Ascending aorta (tissue), 2 donors: Measurements from ENCODE around the gene PSMB2. TPM values are rescaled to one million over a fixed set of nuclear protein-coding genes. Genes with fewer than 3 reads are reported as not detected.

Source experiments
- DNase-seq, 2 donors: peaks; one replicate each; pipeline ENCODE4 v3.0.0-alpha.2; 2019; ENCODE audit warnings: low spot score in 2 of 2
- H3K27ac ChIP-seq, 2 donors: fragments of 200-600 bp; sonication (generic); one replicate each; pipeline ENCODE4 v1.5.1; 2016 to 2017; ENCODE audit warnings: mild to moderate bottlenecking in 1 of 2
- H3K27me3 ChIP-seq: fragments of 200-600 bp; sonication (generic); one replicate; pipeline ENCODE4 v1.5.1; 2017
- H3K36me3 ChIP-seq, 2 donors: fragments of 200-600 bp; sonication (generic); one replicate each; pipeline ENCODE4 v1.5.1; 2016
- H3K4me1 ChIP-seq, 2 donors: fragments of 200-600 bp; sonication (generic); one replicate each; pipeline ENCODE4 v1.5.1; 2016 to 2017; ENCODE audit warnings: mild to moderate bottlenecking in 1 of 2
- H3K4me3 ChIP-seq, 2 donors: fragments of 200-600 bp; sonication (generic); one replicate each; pipeline ENCODE4 v1.5.1; 2016 to 2017; ENCODE audit warnings: mild to moderate bottlenecking in 1 of 2
- H3K9me3 ChIP-seq, 2 donors: fragments of 200-600 bp; sonication (generic); one replicate each; pipeline ENCODE4 v1.5.1; 2016
- intact Hi-C: fragments of 100-400 bp; cut with DNase I; formaldehyde crosslinking; loops from one replicate; pipeline ENCODE4 v1.15.1; 2023
- total RNA-seq: library from RNA; depleted of rRNA; stranded (reverse); fragments of >200 nt; gene quantifications from one replicate; pipeline ENCODE4 v1.1.0, GENCODE V29; 2016
- TF ChIP-seq, protein P1 (sequence below), 3 experiments: fragments of 200-600 bp in 2 of 3; fragments of 450-650 bp in 1 of 3; sonication (generic) in 2 of 3; IDR thresholded peaks; one replicate each; pipeline ENCODE4 v1.5.1; 2016 to 2019; ENCODE audit warnings: antibody characterized with exemption in 3 of 3, mild to moderate bottlenecking in 1 of 3, moderate library complexity in 1 of 3

PSMB2 gene
- total RNA-seq, 1 donor from 2014 or later, result 54.0 TPM

GRCh38 chr1:35644204-35644603 is 2.9 kb upstream of the PSMB2 start:
- intact Hi-C loops, result loop anchor here (5.0 to 10.0 kb wide), 5 partner anchors 73 to 811 kb away; partner anchors contain the start of genes C1orf216, KIAA0319L, NCDN and OSCP1
- TF ChIP-seq, protein P1, sequence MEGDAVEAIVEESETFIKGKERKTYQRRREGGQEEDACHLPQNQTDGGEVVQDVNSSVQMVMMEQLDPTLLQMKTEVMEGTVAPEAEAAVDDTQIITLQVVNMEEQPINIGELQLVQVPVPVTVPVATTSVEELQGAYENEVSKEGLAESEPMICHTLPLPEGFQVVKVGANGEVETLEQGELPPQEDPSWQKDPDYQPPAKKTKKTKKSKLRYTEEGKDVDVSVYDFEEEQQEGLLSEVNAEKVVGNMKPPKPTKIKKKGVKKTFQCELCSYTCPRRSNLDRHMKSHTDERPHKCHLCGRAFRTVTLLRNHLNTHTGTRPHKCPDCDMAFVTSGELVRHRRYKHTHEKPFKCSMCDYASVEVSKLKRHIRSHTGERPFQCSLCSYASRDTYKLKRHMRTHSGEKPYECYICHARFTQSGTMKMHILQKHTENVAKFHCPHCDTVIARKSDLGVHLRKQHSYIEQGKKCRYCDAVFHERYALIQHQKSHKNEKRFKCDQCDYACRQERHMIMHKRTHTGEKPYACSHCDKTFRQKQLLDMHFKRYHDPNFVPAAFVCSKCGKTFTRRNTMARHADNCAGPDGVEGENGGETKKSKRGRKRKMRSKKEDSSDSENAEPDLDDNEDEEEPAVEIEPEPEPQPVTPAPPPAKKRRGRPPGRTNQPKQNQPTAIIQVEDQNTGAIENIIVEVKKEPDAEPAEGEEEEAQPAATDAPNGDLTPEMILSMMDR (IDR thresholded peaks at IDR 0.05), result no peak
- H3K4me1 ChIP-seq, result peaks cover 3 to 11% of the 10 kb centered on the region in 2 donors
- no peaks in the 10 kb centered on the region for H3K9me3 ChIP-seq
- no peak overlapping the region for H3K27ac ChIP-seq
- H3K4me3 ChIP-seq, result no peak overlapping the region
- no peaks in the 10 kb centered on the region for H3K27me3 ChIP-seq
- DNase-seq, result no peak
- H3K36me3 ChIP-seq, result no peaks in the 10 kb centered on the region

- intact Hi-C loops, result loop anchor here (5.0 to 10.0 kb wide), 5 partner anchors 75 to 812 kb away; partner anchors contain the start of genes C1orf216, KIAA0319L, NCDN and OSCP1
- Histone ChIP-seq H3K27me3 (no peaks in the 10 kb centered on the region), H3K36me3 (no peaks in the 10 kb centered on the region), H3K27ac (peak overlapping the region; percentile 87 to 91), H3K4me1 (peaks cover 3 to 19% of the 10 kb centered on the region in 2 donors), H3K9me3 (no peaks in the 10 kb centered on the region), H3K4me3 (peak overlapping the region; percentile 88 to 90)
- no peak for DNase-seq
- TF ChIP-seq, protein P1 (IDR thresholded peaks at IDR 0.05), result no peak
Measured at GRCh38 chr1:35642471-35642955, 1.2 kb upstream of the PSMB2 start.

- Histone ChIP-seq H3K27ac (peak overlapping the region; percentile 87 to 91), H3K4me3 (peak overlapping the region; percentile 88 to 90), H3K27me3 (no peaks in the 10 kb centered on the region), H3K36me3 (peaks cover 0 to 4% of the 10 kb centered on the region in 2 donors), H3K4me1 (peaks cover 3 to 28% of the 10 kb centered on the region in 2 donors), H3K9me3 (no peaks in the 10 kb centered on the region)
- TF ChIP-seq, protein P1 (IDR thresholded peaks at IDR 0.05), result no peak
- intact Hi-C loops, result loop anchor here (1.0 to 10.0 kb wide), 6 partner anchors 77 to 814 kb away; partner anchors contain the start of genes C1orf216, KIAA0319L, NCDN and OSCP1
- no peak for DNase-seq
Measured at GRCh38 chr1:35640380-35641232, 720 bp downstream of the PSMB2 start.

GRCh38 chr1:35637401-35637809 is 3.9 kb downstream of the PSMB2 start:
- Histone ChIP-seq H3K4me1 (peaks cover 2 to 30% of the 10 kb centered on the region in 2 donors), H3K27me3 (no peaks in the 10 kb centered on the region), H3K9me3 (no peaks in the 10 kb centered on the region), H3K27ac (peak overlapping the region; percentile 62 to 67), H3K36me3 (peaks cover 30 to 35% of the 10 kb centered on the region in 2 donors), H3K4me3 (peak overlapping the region; percentile 37 to 49)
- DNase-seq, result no peak
- TF ChIP-seq, protein P1 (IDR thresholded peaks at IDR 0.05), result no peak
- intact Hi-C loops, result no loop called here

DNA sequence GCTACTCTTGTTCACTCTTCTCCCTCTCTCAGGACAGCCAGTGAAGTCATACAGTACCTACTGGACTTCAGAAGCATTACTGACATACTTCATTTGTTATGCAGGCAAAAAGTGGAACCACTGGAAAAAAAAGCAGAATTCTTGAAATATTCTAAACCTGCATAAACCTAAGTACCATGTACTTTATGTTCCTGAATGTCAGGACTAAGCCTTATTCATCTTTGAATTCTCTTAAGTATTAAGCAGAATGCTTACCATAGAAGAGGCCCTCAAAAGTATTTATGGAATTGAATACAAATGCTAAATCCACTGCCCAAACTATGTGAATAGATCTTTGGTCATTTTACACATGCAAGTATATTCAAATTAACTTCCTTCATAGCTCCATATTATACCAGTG is 7.8 kb downstream of the PSMB2 start:
- Histone ChIP-seq H3K27me3 (no peaks in the 10 kb centered on the region), H3K36me3 (peaks cover 54 to 71% of the 10 kb centered on the region in 2 donors), H3K4me3 (no peak overlapping the region), H3K9me3 (no peaks in the 10 kb centered on the region), H3K4me1 (peaks cover 0 to 14% of the 10 kb centered on the region in 2 donors), H3K27ac (no peak overlapping the region)
- TF ChIP-seq, protein P1 (IDR thresholded peaks at IDR 0.05), result no peak
- no peak for DNase-seq
- intact Hi-C loops, result no loop called here
